T-helper 2 cell (primary cell): ENCODE data around the gene DSTYK.

Experiments used
- DNase-seq, 5 experiments: peaks; one replicate each; pipeline versions ENCODE4 v3.0.0 to v3.0.0-alpha.2; 2012 to 2022
- total RNA-seq, 2 donors: gene quantifications; one replicate each; lab custom pipeline; 2026; lab: John Stamatoyannopoulos, UW

DSTYK gene, protein sequence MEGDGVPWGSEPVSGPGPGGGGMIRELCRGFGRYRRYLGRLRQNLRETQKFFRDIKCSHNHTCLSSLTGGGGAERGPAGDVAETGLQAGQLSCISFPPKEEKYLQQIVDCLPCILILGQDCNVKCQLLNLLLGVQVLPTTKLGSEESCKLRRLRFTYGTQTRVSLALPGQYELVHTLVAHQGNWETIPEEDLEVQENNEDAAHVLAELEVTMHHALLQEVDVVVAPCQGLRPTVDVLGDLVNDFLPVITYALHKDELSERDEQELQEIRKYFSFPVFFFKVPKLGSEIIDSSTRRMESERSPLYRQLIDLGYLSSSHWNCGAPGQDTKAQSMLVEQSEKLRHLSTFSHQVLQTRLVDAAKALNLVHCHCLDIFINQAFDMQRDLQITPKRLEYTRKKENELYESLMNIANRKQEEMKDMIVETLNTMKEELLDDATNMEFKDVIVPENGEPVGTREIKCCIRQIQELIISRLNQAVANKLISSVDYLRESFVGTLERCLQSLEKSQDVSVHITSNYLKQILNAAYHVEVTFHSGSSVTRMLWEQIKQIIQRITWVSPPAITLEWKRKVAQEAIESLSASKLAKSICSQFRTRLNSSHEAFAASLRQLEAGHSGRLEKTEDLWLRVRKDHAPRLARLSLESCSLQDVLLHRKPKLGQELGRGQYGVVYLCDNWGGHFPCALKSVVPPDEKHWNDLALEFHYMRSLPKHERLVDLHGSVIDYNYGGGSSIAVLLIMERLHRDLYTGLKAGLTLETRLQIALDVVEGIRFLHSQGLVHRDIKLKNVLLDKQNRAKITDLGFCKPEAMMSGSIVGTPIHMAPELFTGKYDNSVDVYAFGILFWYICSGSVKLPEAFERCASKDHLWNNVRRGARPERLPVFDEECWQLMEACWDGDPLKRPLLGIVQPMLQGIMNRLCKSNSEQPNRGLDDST
- 41.5 to 55.5 reads per million in 2 donors for total RNA-seq

DNA sequence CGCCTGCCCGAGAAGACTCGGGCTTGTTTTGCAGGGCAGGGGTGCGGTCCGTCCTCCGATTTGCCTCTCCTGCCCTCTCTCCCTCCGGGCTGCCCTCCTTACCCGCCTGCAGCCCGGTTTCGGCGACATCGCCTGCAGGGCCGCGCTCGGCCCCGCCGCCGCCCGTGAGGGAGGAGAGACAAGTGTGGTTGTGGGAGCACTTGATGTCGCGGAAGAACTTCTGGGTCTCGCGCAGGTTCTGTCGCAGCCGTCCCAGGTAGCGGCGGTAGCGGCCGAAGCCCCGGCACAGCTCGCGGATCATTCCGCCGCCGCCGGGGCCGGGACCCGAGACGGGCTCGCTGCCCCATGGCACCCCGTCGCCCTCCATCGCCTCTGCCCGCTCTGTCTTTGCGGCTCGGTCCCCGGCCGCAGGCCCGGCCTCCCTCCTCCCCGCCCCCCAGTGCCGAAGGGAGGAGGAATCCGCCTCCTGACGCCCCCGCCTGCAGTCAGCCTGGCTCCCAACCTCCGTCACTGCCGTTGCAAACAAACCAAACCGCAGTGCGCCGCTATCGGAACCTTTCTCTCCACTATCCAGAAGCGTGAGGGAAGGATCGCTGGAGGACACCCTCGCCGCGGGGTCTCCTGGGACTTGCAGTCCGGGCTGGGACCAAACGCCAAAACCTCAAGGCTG lies at the start of gene DSTYK:
TSS of gene DSTYK (minus strand) at position 534 of the 670 bp plus-strand sequence. CDS start at position 367, 167 bp downstream.
- peak; percentile 69 to 96 (median 86) for DNase-seq

DNA sequence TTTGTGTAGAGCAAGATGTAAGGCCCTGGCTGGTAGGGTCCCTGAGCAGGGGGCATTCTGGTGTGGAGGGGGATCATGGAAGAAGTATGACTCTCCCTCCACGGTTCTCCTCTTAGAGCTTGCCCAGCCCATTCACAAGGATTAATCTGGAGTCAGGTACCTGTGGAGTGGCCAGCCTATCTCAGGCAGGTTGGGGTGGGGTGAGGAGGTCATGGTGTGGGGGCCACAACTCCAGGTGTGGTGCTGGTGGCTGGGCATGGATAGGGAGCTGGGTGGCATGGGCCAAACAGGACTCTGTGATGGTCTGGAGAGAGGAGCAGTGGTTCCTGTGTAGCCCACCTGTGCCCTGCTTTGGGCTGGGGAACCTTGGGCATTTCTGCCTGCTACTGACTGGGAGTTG lies 48.5 kb upstream of the DSTYK start:
- DNase-seq = no peak

DNA sequence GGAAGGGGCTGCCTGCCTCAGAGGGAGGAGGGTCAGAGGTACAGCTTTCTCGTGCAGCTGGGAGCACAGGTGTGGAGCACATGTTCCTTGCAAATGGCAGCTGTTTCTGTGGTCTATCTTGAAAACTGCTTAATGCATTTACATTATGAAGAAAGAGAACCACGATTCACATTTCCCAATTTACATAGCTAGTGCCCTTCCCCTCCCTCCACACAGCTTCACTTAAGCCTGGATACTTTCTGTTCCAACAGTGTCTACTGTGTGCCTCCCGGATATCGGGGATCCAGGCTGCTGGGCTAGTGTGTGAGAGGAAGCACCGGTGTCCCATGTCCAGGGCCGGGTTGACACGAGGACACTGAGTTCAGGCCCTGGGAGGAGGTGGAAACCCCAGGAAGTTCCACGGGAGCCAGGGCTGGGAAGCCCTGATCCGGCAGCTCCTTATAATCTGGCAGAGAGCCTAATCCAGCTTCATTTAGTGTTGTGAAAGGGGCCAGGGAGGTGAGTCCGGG lies 47.9 kb upstream of the DSTYK start:
- no peak for DNase-seq

DNA sequence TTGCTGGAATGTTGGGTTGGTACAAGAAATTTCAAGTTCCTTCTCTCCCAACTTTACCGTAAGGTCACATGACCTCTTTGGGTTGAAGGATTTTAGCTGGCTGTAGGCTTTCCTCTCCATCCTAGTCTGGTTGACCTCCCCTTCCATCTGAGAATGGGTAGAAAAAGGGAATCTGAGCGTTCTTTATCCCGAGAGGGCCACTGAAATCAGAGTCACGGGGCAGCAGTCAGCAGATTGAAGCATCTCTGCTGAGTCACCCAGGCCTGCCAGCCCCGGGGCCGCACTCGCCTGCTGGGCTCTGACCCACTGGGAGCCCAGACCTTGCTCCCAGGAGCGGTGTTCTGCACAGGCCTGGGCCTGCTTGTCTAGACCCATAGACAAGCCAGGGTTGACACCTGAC lies 47.2 kb upstream of the DSTYK start:
- no peak for DNase-seq

DNA sequence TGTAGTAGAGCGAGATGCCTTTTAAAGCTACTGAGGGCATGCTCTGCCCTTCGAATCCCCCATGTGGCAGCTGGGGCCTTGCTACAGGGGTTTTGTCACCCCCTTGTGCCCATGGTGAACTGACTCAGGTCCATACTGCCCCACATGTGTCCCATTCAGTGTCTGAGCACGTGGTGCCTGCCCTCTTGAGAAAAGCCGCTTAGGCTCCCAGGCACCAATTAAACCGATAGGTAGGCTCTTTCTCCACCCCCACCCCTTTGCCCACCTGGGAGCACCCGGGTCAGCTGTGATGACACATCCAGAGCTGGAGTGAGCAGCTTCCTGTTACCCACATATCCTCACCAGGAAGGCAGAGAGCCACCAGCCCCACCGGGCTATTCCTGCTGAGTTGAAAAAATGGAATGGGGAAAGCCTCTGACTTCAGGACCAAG lies 46.8 kb upstream of the DSTYK start:
- no peak for DNase-seq

DNA sequence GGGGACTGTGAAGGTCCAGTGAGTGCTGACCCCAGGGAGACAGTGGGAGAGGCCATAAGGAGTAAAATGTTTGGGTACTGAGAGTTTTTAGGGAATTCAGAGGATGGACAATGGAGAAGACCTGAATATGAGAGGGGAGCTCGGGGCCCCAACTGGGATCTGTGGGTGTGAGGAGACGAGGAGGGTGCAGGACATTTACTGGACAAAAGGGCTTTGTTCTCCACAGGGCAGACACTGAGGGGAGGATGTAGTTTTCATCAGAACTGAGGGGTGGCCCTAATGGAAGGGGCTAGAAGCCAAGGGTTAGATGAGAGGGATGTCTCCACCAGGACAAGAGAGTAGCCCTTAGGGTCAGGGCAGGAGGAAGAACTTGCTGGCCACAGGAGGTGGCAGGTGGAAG lies 46.2 kb upstream of the DSTYK start:
- DNase-seq = no peak

DNA sequence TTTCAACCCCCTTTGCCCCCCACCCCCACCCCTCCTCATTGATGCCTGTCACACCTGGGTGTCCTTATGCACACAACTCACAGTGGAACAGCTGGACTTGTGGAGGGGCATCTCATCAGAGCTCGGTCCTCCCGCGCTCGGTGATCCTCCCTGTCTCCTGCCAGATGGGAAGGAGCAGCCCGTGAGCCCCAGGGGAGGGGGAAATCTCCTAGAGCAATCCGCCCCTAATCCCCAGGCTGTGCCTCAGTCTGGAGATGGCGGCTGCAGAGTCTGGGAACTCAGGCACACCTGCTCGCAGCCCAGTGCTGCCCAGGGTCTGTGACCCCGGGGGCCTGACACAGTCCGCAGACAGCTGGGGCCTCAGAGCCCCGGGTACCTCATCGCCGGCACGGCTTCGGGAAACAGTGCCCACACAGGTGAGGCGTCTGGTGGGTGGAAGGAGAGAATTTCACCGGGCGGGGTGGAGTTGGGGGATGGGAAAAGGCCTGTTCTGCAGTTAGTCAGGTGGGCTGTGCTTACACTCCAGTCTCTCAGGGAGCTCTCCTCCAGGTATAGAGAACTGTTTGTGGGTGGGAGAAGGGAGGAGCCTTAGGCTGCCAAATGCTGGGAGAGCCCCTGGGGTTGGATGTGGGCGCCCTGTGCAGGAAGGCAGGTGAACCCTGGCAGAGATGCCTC lies 45.6 kb upstream of the DSTYK start:
- DNase-seq = no peak

DNA sequence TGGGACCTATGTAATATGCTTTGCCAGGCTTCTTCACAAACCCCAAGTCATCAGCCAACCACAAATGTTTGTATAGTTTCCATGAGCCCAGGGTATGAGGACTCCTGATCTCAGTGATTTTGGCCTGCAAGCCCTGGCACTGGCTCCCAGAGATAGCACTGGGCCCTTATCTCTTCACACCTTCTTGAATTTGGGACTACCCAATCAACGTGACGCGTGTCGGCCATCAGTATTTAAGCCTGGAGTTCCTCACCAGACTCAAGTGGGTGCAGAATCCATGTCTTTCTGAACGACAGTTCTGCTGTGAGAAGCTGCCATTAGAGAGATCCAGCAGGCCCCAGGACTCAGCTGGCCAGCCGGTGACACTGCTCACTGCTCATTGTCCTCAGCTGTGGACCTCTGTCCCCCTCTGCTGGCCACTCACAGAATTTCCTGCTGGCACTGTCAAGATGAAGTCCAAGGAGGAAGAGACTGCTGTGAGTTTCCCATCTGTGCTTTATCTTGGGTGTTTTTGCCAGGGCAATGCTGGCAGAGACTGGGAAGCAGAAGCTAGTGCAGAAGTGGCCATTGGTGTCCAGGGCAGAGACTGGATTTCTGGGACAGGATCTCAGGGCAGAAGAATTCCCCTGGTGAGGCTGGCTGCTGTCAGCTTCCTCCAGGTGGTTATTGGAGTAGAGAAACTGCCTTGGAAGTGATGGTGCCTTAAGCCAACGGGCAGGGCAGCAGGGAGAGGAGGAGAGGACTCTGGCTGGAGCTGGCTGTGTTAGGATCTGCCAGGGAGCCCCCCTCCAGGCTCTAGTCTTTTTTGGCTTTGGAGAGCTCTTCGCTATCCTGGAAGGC lies 44.7 kb upstream of the DSTYK start:
- peak; percentile 52 to 82 (median 70) for DNase-seq

DNA sequence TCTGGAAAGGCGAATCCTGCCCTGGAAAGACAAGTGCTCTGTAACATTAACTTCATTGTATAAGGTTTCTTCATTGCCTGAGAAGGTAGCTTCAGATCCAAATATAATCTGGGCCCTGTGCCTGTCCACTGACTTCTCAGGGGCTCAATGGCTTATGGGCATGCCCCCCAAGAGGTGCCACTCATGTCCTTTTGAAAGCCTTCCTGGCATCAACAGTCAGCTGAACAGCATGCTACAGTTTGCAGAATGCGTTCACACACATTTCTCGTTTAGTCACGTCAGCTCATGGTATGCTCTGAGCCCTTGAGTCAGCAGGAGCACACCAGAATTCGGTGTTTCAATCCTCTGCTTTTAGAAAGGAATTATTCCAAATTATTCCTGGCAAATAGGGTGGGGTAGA lies 40.1 kb upstream of the DSTYK start:
- DNase-seq = no peak

DNA sequence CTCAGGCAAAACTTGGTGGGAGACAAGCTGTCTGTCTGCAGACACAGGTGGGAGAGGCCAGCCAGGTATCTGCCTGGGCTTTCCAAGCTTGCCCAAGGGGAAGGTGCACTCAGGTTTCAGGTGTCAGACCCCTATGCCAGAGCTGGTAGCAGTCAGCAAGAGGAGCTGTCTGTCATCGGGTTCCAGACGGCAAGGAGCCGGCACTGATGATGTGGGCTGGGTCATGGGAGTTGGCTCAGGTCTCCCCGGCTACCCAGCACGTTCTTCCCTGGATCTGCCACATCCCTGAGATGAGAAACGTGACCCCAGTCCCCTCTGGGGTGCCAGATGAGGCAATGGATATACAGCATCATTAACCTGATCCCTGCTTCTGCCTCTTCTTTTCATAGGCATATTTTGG lies 39.2 kb upstream of the DSTYK start:
- no peak for DNase-seq

DNA sequence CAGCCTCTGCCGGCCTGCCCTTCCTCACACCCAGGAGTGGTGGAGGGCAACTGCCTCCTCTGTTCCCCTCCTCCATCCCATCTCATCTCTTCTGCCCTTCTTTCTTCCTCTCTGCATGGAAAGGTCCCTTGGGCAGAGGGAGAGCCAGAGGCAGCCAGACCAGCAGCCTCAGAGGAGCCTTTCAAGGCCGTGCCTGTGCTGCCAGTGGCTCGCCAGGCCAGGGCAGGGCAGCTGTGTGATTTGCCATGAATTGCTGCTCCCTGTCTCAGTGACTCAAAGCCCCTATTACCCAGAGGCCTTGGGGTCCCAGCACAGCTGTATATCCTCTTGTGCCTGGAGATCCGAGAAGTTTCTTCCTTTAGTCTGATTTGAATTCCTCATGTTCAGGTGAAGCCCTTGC lies 38.1 kb upstream of the DSTYK start:
- no peak for DNase-seq

DNA sequence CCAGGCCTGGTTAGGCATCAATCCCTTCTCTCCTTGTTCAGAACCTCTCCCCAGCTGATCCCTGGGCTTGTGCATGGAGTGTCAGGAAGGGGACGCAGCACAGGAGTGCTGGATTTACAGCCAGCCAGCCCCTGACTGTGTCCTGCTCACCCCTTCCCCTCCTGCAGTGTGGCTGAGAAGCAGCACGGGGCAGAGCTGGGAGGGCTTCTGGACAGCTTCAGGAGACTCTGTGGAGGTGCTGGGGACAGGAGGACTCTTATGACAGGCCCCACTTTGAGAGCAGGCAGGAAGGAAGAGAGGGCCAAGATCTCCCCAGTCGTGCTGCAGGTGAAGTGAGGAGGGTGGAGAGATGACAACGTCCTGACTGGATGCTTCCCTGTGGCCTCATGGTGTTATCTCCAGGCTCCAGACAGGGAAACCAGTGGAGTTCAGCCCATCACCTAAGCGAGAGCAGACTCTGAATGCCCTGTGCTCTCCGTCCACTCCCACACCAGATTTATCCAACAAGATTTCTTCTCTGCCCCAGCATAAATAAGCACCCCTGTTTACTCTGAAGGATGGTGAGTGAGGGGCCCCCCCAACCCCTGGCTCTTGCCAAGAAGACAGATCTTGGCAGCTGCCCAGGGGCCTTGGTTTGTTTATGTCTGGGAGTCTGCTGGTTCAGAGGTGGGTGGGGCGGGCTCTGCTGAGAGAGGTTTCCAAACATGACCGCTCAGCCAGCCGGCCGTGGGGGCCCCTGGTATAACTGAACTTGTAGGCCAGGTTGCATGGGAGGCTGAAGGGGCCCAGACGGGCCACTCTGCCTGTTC lies 37.5 kb upstream of the DSTYK start:
- no peak for DNase-seq

DNA sequence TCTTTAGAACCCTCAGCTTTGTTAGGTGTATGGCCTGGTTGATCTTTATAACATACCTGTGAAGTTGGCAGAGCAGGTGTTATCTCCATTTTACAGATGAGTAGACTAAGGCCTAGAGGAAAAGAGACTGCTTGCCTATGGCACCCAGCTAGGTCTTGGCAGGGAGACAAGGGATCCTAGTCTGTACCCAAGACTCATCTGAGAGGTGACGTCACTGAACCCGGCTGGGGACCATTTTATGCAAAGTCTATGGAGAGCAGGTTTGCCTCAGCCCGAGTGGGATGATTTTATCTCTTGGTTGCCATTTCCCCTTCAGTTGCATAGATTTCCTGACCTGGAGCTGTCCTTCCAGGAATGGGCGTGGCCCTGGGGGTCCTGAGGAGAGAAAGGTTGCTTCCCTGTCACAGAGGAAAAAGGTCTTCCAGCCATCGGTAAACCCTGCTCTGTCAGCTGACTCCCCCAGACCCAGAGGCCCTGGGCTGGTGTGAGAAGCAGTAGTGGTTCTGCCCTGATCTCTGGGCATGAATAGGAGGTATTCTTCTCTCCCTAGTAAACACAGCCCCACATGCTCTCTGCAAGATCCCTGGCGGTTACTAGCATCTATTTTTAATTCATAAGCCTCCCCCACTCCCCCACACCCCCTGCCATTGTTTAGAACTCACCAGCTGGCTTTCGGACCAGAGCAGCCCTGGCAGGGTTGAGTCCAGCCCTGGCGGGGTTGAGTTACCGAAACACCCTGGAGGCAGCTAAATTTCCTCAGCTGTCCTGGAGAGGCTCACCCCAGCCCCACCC lies 35.8 kb upstream of the DSTYK start:
- no peak for DNase-seq

DNA sequence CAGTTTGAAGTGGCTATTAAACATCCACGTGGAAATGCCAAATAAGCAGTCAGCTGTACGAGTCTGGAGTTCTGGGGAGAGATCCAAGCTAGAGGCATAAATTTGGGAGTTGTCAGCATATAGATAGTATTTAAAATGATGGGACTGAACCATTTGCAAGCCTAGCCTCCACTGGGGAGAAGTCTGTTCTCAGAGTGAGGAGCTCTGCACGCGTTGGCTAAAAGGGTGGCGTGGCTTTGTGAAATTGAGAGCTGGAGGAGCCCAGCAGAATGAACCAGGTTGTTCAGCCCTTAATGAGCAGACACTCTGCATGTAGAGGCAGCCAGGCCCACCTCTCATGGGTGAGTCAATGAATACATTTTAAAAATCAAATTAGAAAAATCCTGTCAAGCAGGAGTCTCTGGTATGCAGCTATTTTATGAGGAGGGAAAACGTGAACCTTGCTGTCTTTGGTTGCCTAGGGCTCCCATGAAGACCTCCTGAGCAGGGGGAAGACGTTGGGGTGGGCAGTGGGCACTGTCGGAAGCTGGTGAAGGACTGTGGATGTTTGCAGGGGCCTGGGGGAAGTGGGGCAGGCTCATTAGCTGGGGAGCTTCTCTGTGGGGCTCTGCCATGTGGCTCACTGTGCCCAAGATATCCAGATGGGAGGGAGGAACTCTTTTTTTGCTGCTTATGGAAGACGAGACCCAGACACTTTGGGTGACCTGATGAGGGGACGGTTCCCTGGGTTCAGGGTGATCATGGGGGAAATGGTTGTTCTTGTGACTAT lies 35.0 kb upstream of the DSTYK start:
- no peak for DNase-seq

DNA sequence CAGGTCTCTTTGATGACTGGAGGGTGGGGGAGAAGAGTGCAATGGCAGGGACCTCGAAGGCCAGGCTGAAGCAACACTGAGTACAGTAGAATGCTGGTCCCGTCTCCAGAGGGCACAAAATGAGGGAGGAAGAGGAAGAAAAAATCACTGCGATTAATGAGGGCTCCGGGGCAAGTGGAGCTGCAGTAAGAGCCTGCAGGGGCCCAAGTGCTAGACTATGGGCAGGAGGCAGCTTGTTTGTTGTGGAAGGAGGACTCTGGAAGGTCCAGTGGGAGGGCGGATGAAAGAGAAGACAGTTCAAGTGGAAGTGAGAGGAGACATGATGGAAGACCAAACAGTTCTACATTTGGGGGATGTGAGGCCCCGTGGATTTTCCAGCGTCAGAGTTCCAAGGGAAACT lies 33.6 kb upstream of the DSTYK start:
- DNase-seq = no peak

DNA sequence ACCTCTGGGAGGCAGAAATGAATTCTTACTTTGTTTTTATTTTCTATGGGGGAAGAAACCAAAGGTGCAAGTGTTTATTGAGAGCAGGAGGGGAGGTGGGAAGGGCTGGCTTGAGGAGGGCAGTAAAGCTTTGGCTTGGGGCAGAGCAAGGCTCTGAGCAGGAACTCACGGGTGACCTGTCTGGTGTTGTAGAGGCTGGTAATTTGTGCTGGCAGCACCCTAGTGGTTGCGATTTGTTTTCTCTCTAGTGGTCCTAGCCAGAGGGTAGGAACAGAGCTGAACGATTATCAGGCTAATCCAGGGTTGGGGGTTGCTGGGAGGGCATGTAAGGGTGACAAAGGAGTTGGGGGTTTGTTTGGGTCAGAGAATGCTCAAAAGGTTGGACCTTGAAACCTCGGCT lies 32.9 kb upstream of the DSTYK start:
- no peak for DNase-seq

DNA sequence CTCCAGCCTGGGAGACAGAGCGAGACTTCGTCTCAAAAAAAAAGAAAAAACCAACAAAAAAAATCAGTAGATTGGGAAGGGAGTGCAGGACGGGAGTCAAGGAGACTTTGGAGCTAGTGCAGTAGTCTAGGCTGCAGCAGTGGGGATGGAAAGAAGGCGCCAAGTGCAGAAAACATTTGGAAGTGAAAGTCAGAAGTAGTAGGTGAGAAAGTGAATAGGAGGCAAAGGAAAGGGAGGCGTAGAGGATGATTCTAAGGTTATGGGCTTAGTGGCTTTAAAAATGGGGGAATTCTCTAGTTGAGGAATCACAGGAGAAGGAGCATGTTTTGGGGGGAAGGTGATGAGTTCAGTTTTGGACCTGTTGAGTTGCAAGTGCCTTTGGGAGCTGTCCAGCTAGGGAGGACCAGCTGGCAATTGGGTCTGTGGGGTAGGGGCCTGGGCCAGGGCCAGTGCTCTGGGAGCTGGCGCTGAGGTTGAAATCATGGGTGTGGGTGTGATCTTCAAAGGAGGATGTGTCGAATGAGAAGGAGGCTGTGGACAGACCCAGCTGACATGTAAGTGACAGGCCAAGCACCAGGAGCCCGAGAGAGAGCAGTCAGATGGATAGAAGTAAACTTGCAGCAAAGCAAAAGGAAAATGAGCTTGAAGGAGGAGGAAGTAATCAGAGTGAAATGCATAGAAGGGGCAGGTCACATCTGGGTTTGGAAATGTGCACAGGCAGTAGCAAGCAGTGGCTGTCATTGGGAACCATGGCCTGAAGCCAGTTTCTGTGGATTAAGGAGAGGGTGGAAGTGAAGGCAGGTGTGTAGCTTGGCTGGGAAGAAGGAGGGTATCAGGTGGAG lies 32.1 kb upstream of the DSTYK start:
- no peak for DNase-seq
